Umbilical cord (tissue), 2 donors: Measurements from ENCODE around the gene DPYSL4. TPM values are rescaled to one million over a fixed set of nuclear protein-coding genes. Genes with fewer than 3 reads are reported as not detected.
"Not testable (repeated sequence)": the region's sequence is repeated elsewhere in the genome, so short reads cannot be mapped to it uniquely, and the experiment has no call there.

ENCODE experiments used
- DNase-seq: peaks from one replicate; pipeline ENCODE4 v3.0.0-alpha.2; 2015; ENCODE audit warnings: low spot score
- total RNA-seq: library from RNA; depleted of rRNA; stranded (reverse); fragments of >200 nt; gene quantifications from one replicate; pipeline ENCODE4 v1.2.3, GENCODE V29; 2014; ENCODE audit warnings: low replicate concordance; ENCODE audit not compliant: insufficient read depth

Gene DPYSL4
- total RNA-seq, 1 donor from 2014 or later, result 1.2 TPM

DNA sequence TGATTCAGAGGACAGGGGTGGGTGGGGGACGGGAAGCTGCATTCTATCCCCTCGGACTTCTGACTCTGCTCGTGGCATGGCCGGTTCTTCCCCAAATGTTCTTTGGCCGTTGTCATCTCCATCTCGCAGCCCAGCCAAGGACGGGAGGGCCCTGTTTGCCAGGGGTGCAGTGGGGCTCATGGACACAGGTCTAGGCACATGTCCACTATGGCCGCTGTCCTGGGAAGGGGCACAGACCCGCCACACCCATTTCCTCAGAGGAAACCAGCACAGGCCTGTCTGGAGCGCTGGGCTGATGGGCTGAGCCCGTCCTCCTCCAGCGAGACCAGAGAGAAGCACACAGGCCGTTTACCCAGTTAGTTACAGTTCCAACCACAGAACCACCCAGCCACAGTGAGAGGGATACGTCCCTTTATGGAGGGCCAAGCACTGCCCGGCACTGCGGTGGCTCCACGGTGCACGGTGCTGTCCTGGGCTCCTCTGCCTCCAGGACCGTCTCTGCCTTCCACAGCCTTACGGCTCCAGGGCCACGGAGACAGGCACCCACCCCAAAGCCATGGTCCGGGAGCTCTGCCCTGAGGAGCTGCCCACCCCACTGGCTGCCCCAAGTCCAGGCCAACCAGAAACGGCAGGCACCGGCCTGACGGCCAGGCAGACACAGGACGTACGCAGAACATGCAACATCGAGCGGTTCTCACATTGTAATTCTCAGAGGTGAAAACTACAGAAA, 20.2 kb downstream of the DPYSL4 start:
- no peak for DNase-seq

DNA sequence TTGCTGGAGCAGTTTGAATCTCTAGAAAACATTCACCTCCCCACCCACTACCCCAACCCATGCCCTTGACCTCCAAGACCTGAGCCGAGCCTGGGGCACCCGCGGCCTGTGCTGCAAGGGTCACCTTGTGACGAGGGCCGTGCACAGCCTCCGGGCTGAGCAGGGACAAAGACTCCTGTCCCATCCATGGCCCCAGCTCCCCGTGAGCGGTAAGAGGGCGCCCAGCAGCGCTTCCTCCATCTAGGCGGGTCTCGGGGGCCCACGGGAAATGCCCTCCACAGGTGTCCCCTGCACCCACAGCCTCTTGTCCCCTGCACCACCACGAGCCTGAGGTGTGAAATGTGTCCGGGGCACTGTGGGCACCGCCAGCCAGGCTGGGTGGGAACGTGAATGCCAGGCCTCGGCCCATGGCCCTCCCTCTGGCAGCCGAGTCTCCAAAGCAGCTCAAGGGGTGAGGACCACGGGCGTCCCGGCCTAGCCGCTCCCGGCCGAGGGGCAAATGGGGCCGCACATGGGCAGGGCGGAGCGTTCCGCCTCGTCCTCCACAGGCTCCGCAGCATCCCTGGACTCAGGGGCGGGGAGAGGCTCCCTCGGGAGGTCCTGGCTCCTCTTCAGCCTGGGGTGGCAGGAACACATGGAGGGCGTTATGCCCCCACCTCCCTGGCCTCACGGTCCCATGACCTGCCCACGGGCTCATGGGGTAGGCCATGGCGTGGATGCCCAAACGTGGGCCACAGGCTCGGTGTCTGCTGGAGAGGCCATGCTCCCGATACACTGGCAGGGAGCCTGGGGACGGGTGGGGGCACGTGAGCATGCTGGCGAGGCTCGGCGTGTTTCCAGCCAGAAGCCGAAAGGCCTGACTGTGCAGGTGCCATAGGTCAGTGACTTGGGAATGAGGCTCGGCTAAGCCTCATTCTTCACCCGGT, 21.1 kb downstream of the DPYSL4 start:
- no peak for DNase-seq

DNA sequence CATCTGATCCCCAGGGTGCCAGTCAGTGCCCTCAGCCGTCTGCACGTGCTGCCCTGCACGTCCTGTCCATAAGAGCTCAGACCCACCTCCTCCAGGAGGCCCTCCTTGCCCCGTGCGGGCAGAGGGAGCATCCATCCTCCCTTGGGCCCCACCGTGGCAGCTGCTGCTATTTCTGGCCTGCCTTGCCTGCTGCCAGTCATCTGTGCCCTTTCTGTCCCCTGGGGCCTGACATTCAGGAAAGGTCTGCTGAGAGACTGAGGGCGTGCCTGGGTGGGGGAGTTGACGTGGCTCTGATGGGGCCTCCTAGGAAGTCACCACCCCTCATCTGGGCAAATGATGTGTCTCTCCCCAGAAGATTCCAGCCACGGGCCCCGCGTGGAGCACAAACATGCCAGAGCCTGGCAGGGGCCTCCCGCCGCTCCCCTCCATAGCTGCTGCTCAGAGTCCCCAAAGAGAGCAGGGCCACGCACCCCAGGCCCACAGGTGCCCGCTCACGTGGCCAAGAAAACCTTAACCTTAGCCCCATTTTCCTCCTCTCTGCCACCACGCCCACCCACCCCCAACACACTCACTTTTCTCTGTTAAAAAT, 21.8 kb downstream of the DPYSL4 start:
- no peak for DNase-seq

DNA sequence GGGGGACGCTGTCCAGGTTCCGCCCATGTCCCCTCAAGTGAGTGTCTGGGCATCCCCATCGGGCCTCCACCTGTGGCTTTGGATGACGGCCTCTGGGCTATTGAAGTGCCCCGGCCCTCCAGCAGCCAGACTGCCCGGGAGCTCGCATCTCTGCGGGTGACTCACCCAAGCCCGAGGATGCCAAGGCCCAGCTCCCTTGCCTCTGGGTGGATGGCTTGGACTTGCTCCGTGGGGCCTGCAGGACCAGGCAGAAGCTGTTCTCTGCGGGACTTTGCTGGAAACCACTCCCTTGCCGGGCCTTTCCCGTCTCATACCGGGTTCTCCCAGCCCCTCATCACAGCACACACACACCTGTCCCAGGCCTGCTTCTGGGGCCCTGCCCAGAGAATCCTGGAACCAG, 22.4 kb downstream of the DPYSL4 start:
- no peak for DNase-seq

DNA sequence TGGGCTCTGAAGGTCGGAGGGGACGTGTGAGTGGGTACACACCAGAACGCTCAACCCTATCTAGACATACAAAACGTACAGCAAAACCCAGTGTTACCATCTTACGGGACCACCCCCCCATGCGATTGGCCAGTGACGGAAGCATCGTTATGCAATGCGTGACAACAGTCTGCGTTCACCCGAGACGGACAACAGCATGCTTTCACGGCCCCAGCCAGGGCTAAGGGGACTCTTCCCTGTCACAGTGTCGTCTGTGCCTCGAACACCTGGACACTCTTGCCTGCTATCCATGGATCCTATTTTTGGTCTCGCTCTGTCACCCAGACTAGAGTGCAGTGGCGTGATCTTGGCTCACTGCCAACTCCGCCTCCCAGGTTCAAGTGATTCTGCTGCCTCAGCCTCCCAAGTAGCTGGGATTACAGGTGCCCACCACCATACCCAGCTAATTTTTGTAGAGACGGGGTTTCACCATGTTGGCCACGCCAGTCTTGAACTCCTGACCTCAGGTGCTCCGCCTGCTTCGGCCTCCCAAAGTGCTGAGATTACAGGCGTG, 23.3 kb downstream of the DPYSL4 start:
- no peak for DNase-seq

DNA sequence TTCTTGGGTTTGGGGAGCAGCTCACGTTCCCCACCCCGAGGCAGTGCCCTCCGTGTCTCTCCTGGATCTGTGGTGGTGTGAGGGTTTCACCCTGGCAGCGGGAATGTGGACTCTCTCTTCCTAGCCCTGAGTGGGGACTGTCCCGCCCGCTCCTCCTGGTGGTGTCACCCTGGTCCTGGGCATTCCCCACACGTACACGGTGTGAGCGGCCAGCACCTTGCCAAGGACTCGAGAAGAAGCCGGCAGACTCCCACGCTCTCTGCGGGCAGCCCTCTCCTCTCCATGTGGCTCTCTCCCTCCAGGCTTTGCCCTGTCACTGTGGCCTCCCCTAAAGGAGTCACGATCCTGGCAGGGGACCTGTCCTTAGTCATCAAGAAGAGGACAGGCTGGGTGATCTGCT, 24.0 kb downstream of the DPYSL4 start:
- no peak for DNase-seq

DNA sequence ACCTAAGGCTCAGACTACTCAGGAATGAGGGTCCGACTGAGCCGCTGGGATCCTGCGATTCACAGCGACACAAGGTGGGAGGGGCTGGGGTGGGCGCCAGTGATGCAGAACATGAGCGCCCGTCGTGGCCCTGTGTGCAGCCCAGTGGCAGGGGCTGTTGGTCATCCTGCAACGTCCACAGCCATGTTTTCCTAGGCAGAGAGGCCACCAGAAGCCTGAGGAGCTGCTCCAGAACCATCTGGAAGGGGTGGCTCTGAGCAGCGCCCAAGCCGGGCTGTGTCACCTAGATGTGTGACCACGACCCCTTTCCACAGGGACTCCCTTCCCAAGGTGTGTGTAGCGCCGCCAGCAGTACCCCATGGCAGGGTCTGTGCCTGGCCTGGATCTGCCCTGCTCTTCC, 24.5 kb downstream of the DPYSL4 start:
- DNase-seq, result no peak

DNA sequence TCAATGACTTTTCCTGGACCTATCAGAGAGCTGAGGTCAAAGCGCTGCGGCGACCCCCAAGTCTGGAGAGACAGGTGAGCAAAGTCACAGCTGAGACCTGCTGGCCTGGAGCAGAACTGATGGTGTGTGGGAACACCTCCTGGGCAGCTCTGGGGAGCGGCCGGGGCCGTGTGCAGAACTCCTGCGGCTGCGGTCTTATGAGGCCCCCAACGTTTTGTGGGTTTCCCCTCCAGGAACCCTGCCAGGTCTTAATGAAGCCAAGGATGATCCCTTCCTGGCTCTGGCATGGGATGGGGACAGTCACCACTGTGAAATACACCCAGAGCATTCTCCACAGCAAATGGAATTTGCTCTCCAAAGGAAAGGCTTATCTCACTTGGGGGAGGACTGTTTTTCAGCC, 26.1 kb downstream of the DPYSL4 start:
- no peak for DNase-seq

DNA sequence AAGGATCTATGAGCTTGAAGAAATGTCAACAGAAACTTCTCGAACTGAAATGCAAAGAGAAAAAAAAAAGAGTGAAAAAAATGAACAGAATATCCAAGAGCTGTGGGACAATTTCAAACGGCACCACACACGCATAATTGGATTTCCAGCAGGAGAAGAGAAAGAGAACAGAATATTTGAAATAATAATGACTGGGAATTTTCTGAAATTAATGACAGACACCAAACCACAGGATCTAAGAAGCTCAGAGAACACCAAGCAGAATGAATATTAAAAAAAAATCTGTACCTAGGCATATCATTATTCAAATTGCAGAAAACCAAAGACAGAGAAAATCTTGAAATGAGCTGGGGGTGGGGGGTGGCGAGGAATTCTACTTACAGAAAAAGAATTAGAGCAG, 27.2 kb downstream of the DPYSL4 start:
- no peak for DNase-seq

DNA sequence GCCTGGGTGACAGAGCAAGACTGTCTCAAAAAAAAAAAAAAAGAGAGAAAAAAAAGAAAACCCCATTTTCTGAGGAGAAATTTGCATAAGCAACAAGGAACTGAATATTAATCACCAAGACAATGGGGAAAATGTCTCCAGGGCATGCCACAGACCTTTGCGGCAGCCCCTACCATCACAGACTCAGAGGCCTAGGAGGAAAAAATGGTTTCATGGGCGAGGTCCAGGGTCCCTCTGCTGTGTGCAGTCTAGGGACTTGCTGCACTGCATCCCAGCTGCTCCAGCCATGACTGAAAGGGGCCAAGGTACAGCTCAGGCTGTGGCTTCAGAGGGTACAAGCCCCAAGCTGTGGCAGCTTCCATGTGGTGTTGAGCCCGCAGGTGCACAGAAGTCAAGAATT, 29.7 kb downstream of the DPYSL4 start:
- not testable (repeated sequence) for DNase-seq

DNA sequence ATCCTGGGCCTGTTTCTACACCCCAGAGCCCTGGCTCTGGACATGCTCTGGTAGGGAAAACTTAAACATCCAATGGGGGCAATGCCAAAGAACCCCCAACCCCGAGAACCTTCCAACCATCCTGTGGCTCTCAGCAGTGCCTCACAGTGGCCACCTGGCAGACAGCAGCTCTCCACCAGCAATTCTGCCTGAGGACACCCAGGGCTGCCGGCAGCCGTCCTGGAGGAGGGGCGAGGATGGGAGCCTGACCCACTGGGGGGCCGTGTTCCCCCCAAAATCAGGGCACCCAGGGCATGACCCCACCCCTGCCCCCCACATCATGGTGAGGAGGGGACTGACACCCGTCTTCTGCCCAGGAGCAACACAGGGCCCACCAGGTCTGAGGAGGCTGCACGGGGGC, 32.7 kb downstream of the DPYSL4 start:
- no peak for DNase-seq

DNA sequence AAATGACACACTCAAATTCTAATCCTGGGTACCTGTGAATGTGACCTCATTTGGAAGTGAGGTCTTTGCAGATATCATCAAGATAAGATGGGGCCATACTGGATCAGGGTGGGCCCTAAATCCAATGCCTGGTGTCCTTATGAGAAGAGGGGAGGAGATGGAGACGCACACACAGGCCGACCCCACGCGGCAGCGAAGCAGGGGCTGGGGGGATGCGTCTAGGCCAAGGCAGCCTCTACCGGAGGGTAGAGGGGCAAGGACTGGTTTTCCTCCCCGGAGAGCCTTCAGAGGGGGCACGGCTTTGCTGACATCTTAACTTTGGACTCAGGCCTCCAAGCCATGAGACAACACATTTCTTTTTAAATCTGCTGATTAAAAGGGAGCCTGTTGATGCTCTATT, 33.3 kb downstream of the DPYSL4 start:
- no peak for DNase-seq

DNA sequence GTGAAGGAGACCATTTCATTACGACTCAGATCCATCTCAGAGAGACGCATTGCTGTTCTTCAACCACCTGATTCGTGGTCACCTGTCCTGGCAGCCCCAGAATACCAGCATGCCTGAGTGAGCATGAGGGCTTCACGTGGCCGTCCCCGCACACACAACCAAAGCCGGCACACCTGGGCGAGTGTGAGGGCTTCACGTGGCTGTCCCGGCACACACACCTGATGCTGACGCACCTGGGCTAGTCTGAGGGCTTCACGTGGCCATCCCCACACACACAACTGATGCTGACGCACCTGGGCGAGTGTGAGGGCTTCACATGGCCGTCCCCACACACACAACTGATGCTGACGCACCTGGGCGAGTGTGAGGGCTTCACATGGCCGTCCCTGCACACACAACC, 34.2 kb downstream of the DPYSL4 start:
- DNase-seq, result not testable (repeated sequence)

DNA sequence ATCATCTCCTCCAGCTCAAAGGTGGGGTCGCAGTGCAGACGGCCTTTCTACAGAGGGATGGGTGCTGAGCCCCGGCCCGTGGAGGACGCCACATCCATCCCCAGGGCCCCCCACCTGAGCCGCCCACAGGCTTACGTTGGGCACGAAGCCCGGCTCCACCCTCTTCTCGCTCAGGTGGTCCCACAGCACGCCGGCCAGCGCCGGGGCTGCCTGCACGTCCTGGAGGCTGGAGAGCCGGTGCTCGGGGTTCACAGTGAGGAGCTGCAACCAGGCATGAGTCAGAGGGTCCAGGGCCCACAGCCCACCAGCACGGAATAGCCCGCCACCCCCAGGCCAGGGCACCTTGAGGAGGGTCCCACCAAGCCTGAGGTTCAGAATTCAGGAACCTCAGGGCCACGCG, 36.0 kb downstream of the DPYSL4 start:
- DNase-seq, result no peak

DNA sequence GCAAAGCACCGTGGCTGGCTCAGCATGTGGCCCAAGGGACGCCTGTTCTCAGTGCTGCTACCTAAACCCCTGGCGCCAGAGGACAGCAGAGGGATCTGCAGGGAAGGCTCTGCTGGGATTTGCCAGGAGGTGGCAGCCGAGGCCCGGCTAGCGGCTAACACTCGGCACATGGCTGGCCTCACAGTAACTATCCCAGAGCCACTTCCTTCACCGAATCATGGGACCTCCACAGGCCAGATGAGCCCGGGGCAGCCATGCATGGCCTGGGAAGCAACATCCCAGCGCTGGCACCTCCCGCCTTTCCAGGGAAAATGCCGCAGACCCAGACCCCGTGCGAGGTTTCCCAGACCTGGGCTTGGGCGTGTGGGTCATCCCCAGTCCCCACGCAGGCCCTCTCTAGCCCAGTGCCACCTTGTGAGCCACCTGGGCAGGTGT, 36.4 kb downstream of the DPYSL4 start:
- peak; percentile 69 for DNase-seq

DNA sequence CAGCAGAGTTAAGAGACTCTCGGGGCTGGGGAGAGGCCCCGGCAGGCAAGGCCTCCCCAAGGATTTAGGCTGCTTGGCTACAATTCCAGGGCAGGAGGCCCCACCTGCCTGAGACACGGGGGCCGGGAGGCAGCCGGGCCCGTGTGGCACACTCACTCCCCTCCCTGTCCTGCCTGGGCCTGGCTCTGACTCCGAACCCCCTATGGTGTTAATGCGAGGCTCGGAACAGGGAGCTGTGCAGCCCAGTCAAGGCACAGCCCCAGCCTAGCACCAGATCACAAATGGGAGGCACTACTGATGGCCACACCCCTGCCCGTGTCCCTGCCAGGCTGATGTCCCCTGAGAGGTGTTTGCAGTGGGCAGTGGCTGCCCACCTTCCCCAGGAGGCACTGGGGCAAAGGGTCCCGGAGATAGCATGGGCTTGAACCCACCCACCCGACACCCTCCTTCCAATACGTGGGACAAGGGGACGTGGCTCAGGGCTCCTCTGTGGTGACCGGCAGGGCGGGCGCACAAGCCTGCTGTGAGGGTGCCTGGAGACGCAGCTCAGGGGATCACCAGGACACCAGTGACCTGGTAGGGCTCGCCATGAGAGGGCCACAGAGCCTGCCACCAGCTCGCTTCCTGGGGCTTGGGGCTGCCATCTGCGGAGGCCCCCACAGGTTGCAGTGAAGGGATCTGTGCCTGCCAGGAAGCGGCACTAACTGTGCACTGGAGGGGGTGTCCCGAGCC, 37.0 kb downstream of the DPYSL4 start:
- DNase-seq, result no peak

DNA sequence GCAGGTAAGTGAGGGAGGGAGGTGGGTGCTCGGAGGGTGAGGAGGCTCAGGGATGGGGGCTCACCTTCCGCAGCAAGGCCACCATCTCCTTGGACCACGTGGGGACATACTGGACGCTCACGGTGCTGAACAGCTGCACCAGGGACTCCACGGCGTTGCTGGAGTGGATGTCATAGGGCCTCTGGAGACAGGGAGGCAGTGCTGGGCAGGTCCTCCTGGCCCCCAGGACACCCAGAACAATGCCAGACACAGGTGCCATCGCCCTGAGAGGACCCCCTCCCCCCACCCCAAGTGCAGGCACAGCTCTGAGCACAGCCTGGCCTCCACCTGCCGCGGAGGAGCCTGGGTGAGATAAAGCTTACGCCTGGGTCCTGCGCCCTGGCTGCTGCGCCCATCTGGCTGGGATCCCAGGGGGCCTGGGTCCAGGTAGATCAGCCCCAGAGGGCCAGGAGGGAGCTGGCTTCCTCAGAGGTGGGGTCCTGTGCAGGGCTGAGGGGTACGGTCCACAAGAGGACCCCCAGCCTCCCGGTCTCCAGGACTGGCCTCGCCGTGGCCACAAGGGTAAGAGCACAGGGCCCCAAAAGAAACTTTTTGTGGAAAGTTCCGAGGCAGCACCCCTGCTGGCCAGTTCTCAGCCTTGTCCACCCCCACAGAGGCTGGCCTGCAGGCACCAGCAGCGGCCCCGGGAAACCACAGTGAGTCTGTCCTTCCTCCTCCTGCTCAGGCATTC, 37.8 kb downstream of the DPYSL4 start:
- DNase-seq, result no peak

DNA sequence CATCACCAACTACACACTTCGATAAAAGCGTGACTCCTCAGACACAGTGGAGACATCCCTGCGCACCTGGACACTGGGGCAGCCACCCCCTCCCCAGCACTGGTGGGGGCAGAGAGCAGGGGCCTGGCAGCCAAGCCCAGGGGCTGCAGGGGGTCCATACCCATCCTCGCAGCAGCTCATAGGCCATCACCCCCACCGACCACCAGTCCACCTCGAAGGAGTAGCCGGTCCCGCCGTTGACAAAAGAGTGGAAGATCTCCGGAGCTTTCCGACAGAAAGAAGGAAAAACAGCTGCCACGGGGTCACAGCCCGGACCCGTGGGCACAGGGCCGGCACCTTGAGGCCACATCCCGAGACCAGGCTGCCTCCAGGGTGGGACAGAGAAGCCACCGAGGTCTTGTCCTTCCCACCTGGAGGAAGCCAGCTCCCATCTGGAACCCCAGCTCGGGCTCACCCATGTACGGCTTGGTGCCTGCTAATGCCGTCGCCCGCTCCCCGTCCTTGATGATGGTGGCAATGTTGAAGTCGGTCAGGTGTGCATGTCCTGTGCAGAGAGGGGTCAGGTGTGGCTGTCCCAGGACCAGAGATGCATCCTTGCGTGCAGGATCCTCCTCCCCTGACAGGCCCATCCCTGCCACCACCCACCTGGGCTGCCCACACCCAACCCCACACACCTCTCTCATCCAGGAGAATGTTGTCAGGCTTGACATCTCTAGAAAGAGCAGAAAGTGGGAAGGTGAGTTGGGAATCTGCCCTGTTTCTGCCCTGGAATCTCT, 38.5 kb downstream of the DPYSL4 start:
- no peak for DNase-seq

DNA sequence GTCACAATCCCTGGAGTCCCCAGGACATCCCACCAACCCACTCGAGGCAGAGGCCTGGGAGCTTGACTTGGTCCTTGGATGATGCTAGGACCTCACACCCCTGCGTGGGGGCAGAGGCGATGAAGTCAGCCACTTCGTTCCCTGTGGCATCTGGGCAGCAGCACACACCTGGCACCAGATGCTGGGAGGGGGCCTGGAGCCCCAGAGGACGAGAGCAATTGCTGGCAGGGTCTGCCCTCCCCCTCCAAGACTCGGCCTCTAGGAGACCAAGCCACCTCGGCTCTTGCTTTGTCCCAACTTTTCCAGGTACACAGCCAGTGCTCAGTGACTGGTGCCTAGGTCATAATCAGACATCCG, 39.1 kb downstream of the DPYSL4 start:
- DNase-seq, result no peak
